GM06990 (cell line): ENCODE data around the gene QSER1.
A peak's percentile ranks its signal among the peaks of the same experiment; 100 is the strongest.

Experiments
- DNase-seq: peaks from one replicate; pipeline ENCODE4 v3.0.0-alpha.2; 2011; ENCODE audit not compliant: insufficient read length; ENCODE audit errors: extremely low read depth
- H3K27me3 ChIP-seq: replicated peaks from 2 replicates; pipeline ENCODE4 v1.6.0; 2011; ENCODE audit warnings: low read length; ENCODE audit not compliant: control insufficient read depth, insufficient read depth
- H3K36me3 ChIP-seq: 2 replicates; pipeline ENCODE4 v1.5.1; 2011; ENCODE audit warnings: low read length; ENCODE audit not compliant: control insufficient read depth, insufficient read depth
- H3K4me3 ChIP-seq: replicated peaks from 2 replicates; pipeline ENCODE4 v1.5.1; 2011; ENCODE audit warnings: low read depth, mild to moderate bottlenecking, control low read depth, low read length
- TF ChIP-seq, protein P1 (sequence below): IDR thresholded peaks from 2 replicates; pipeline ENCODE4 v1.5.1; 2011; ENCODE audit warnings: low read length, control low read depth, mild to moderate bottlenecking, inconsistent platforms; ENCODE audit not compliant: insufficient read depth, poor library complexity, severe bottlenecking

The QSER1 gene

DNA sequence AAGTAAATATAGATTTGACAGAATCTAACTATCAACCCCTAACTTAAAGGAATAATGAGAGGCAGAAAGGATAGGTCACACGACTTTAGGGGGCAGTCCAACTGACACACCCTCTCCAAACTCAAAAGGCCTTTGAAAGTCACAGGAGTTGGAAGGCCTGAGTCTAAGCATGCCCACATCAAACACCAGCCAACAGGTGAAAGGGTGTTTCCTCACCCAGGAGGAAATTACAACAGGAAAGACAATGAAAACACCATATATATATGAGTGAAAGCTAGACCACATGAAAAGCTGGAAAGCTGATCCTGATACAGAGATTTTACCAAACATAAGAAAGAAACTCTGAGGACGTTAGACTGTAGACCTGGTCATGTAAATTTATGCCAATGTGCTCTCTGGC, 112.6 kb downstream of the QSER1 start:
- H3K27me3 ChIP-seq = no peaks in the 10 kb centered on the region
- no peaks in the 10 kb centered on the region for H3K36me3 ChIP-seq
- TF ChIP-seq, protein P1, sequence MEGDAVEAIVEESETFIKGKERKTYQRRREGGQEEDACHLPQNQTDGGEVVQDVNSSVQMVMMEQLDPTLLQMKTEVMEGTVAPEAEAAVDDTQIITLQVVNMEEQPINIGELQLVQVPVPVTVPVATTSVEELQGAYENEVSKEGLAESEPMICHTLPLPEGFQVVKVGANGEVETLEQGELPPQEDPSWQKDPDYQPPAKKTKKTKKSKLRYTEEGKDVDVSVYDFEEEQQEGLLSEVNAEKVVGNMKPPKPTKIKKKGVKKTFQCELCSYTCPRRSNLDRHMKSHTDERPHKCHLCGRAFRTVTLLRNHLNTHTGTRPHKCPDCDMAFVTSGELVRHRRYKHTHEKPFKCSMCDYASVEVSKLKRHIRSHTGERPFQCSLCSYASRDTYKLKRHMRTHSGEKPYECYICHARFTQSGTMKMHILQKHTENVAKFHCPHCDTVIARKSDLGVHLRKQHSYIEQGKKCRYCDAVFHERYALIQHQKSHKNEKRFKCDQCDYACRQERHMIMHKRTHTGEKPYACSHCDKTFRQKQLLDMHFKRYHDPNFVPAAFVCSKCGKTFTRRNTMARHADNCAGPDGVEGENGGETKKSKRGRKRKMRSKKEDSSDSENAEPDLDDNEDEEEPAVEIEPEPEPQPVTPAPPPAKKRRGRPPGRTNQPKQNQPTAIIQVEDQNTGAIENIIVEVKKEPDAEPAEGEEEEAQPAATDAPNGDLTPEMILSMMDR = no peak
- DNase-seq = no peak
- no peak overlapping the region for H3K4me3 ChIP-seq

DNA sequence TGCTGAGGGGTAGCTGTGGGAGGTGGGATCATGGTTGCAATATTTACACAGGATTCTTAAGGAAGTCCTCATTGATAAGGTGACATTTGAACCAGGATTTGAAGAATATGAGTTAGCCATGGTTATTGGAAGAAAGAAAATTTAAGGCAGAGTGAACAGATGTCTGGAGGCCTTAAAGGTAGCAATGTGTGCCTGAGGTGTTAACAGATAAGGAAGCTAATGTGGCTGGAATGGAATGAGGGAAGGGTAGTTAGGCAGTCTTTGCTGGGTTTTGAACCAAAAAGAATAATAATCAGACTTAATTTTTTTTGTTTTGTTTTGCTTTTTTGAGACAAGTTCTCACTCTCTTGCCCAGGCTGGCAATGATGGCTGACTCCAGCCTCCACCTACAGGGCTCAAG, 113.4 kb downstream of the QSER1 start:
- Histone ChIP-seq H3K36me3 (no peaks in the 10 kb centered on the region), H3K27me3 (no peaks in the 10 kb centered on the region), H3K4me3 (no peak overlapping the region)
- TF ChIP-seq, protein P1 = no peak
- no peak for DNase-seq

DNA sequence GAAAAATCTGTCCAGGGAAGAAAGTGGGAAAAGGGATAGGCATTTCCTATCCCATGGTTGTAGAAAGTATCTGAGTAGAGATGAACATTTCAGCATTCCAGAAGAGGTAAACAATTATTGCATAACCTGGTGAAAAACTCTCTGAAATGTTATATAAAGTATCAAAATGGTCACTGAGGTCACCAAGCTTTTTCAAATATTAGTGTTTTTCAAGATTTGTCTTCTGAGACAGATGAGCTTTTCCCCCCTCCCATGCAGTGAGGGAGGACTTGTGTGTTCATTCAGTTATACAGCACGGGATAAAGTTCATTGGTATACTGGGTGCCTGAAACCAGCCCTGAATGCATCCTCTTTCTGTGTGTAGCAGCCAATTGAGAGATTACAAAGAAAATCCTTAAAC, 121.1 kb downstream of the QSER1 start:
- no peak for DNase-seq
- H3K27me3 ChIP-seq = no peaks in the 10 kb centered on the region; the same call in 1 of the 2 replicates
- TF ChIP-seq, protein P1 = no peak
- no peak overlapping the region for H3K4me3 ChIP-seq
- H3K36me3 ChIP-seq = no peaks in the 10 kb centered on the region

DNA sequence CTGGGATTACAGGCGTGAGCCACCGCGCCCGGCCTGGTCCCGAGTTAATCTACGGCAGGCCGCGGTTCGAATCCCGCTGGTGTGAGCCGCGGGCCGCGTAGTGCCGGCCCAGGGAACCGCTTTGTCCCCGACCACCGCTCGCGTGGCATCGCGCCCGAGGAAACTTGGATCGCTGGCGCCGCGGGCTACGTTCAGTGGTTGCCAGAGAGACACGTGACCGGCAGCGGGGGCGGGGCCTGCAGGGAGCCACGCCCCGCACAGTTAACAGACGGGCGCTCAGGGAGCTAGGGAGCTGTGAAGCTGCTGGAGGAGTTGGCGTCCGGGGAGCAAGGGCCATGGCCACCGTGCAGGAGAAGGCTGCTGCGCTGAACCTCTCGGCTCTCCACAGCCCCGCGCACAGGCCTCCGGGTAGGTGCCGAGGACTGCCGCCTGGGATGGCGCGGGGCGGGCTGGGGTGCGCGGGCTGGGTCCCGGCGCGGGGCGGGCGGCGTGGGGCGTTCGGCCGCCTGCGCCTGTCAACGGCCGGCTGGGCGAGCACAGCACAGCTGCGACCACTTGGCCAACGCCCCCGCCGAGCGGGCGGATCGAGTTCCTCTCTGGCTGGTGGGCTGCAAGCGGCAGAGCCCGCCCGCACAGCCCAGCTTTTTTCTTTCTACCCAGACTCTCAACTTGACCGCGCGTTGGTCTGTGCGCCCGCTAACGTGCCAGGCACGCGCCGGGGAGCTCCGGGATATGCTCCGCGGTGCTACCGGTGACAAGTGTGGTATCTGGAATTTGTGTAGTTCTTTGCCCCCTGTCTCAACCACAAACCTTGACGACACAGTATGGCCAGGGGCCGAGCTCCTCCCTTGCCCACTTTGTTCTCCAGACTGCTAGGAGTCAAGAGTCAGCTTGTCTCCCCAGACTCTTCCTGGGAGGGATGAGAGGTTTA, 123.3 kb downstream of the QSER1 start, which contains the start of gene DEPDC7:
Gene DEPDC7 (plus strand): TSS at position 258 of the 931 bp plus-strand sequence. CDS start 78 bp downstream, at position 336.
- peak; percentile 61 for DNase-seq
- Histone ChIP-seq H3K4me3 (peak within 1 kb of the TSS; percentile 49), H3K27me3 (no peaks in the 10 kb centered on the region; the same call in 1 of the 2 replicates), H3K36me3 (no peaks in the 10 kb centered on the region)
- TF ChIP-seq, protein P1 = no peak

DNA sequence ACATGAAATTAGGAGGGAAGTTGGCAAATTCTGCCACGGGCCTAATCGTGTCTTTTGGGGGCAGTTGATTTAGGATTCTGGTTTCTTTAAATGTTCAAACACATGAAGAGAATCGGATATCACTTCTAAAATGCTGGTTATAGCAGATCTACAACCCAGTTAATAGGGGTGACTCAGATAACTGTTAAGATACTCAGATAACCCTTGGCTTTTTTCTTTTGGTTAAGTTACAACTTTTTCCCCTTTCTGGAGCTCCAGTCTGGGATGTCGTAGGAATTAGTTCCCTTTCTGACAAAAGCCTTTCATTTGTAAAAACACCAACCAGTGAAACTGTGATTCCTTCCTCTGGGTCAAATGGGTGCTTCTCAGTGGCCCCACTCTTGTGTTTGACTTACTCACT, 124.0 kb downstream of the QSER1 start:
- Histone ChIP-seq H3K27me3 (no peaks in the 10 kb centered on the region; the same call in 1 of the 2 replicates), H3K4me3 (no peak overlapping the region), H3K36me3 (no peaks in the 10 kb centered on the region)
- TF ChIP-seq, protein P1 = no peak
- no peak for DNase-seq
